OCI-M1 (cell line): ENCODE results near the gene GARS1.
"Not testable (repeated sequence)": the region's sequence is repeated elsewhere in the genome, so short reads cannot be mapped to it uniquely, and the experiment has no call there.

Source experiments
- DNase-seq: peaks from one replicate; lab custom pipeline; 2025; lab: John Stamatoyannopoulos, UW

Gene GARS1

GRCh38 chr7:30630986-30631385 is 36.3 kb downstream of the GARS1 start:
- DNase-seq, result no peak

- no peak for DNase-seq
Measured at GRCh38 chr7:30633223-30633622, 38.5 kb downstream of the GARS1 start.

GRCh38 chr7:30634193-30634626 is 39.5 kb downstream of the GARS1 start:
- DNase-seq, result no peak

GRCh38 chr7:30634634-30635201 is 40.0 kb downstream of the GARS1 start:
- DNase-seq, result peak; percentile 8

- no peak for DNase-seq
Measured at GRCh38 chr7:30635798-30636197, 41.1 kb downstream of the GARS1 start.

- not testable (repeated sequence) for DNase-seq
Measured at GRCh38 chr7:30642322-30642721, 47.6 kb downstream of the GARS1 start.

- DNase-seq, result no peak
Measured at GRCh38 chr7:30642789-30643188, 48.1 kb downstream of the GARS1 start.

- DNase-seq, result no peak
Measured at GRCh38 chr7:30644286-30644955, 49.7 kb downstream of the GARS1 start.

GRCh38 chr7:30645661-30646060 is 51.0 kb downstream of the GARS1 start:
- DNase-seq, result no peak

- no peak for DNase-seq
Measured at GRCh38 chr7:30646154-30646553, 51.5 kb downstream of the GARS1 start.

GRCh38 chr7:30647589-30648364 is 53.1 kb downstream of the GARS1 start:
- no peak for DNase-seq

- DNase-seq, result no peak
Measured at GRCh38 chr7:30648744-30649540, 54.3 kb downstream of the GARS1 start.

GRCh38 chr7:30649717-30650420 is 55.2 kb downstream of the GARS1 start:
- no peak for DNase-seq

GRCh38 chr7:30650421-30650808 is 55.7 kb downstream of the GARS1 start:
- DNase-seq, result no peak

- DNase-seq, result no peak
Measured at GRCh38 chr7:30652132-30652531, 57.5 kb downstream of the GARS1 start.

- no peak for DNase-seq
Measured at GRCh38 chr7:30652698-30653641, 58.3 kb downstream of the GARS1 start.

- no peak for DNase-seq
Measured at GRCh38 chr7:30654296-30655090, 59.8 kb downstream of the GARS1 start.

GRCh38 chr7:30655096-30655970 is 60.7 kb downstream of the GARS1 start:
- no peak for DNase-seq
